OCI-LY7 (cell line): ENCODE results near the gene GALNT10. TPM values are rescaled to one million over a fixed set of nuclear protein-coding genes. Genes with fewer than 3 reads are reported as not detected.

Source experiments
- BruUV-seq: library from RNA; stranded (reverse); fragments of 400-500 nt; replicated peaks from 2 replicates; lab custom pipeline; 2021; lab: Mats Ljungman, UMichigan
- CTCF ChIA-PET: fragments of 300-600 bp; sonication (Branson Sonifier 250); formaldehyde crosslinking; loops from one replicate; lab custom pipeline; 2022; ENCODE audit warnings: antibody characterized with exemption; ENCODE audit not compliant: unreplicated experiment; lab: Charles Lee
- POLR2A ChIA-PET: fragments of 300-600 bp; sonication (Branson Sonifier 250); formaldehyde crosslinking; loops from one replicate; lab custom pipeline; 2022; ENCODE audit warnings: antibody characterized with exemption; lab: Charles Lee
- DNase-seq: peaks from one replicate; pipeline ENCODE4 v3.0.0-alpha.2; 2015; ENCODE audit warnings: low spot score
- H2AFZ ChIP-seq: fragments of 200-600 bp; sonication (generic), shearing (Covaris generic); 2 replicates; pipeline ENCODE4 v1.6.1; 2014; ENCODE audit warnings: mild to moderate bottlenecking, antibody characterized with exemption, low read length, moderate library complexity
- H3K27ac ChIP-seq: fragments of 200-600 bp; sonication (generic); 2 replicates; pipeline ENCODE4 v1.5.1; 2014; ENCODE audit warnings: mixed run types, low read depth, mild to moderate bottlenecking, moderate library complexity, low read length, inconsistent platforms; ENCODE audit not compliant: poor library complexity, severe bottlenecking
- H3K36me3 ChIP-seq: fragments of 200-600 bp; sonication (generic); 2 replicates; pipeline ENCODE4 v1.6.1; 2014; ENCODE audit warnings: mild to moderate bottlenecking, antibody characterized with exemption, low read length, moderate library complexity, mixed read lengths; ENCODE audit not compliant: insufficient read depth
- H3K4me1 ChIP-seq: fragments of 200-600 bp; sonication (generic); 2 replicates; pipeline ENCODE4 v1.5.1; 2014; ENCODE audit warnings: mild to moderate bottlenecking, low read length; ENCODE audit not compliant: insufficient read depth, poor library complexity, severe bottlenecking
- H3K4me2 ChIP-seq: fragments of 200-600 bp; sonication (generic); 2 replicates; pipeline ENCODE4 v1.6.1; 2014; ENCODE audit warnings: mild to moderate bottlenecking, low read length
- H3K4me3 ChIP-seq: fragments of 200-600 bp; sonication (generic); 2 replicates; pipeline ENCODE4 v1.5.1; 2014; ENCODE audit warnings: mild to moderate bottlenecking, low read depth, low read length; ENCODE audit not compliant: poor library complexity, severe bottlenecking
- H3K79me2 ChIP-seq: fragments of 200-600 bp; sonication (generic); 2 replicates; pipeline ENCODE4 v1.6.1; 2016; ENCODE audit warnings: low read depth, mild to moderate bottlenecking, low read length, moderate library complexity, mixed read lengths; ENCODE audit not compliant: insufficient read depth
- H3K9me2 ChIP-seq: fragments of 200-600 bp; sonication (generic); 2 replicates; pipeline ENCODE4 v1.6.1; 2016; ENCODE audit warnings: mild to moderate bottlenecking, low read length, mixed read lengths; ENCODE audit not compliant: insufficient read depth
- H3K9me3 ChIP-seq: fragments of 200-600 bp; sonication (generic); 2 replicates; pipeline ENCODE4 v1.6.1; 2014; ENCODE audit warnings: mild to moderate bottlenecking, mixed run types, low read length, mixed read lengths
- H4K20me1 ChIP-seq: fragments of 200-600 bp; sonication (generic); 2 replicates; pipeline ENCODE4 v1.6.1; 2014; ENCODE audit warnings: mild to moderate bottlenecking, antibody characterized with exemption, low read length, moderate library complexity, mixed read lengths; ENCODE audit not compliant: insufficient read depth
- CTCF ChIP-seq: fragments of 200-600 bp; sonication (generic); conservative IDR thresholded peaks from 2 replicates; pipeline ENCODE4 v1.5.1; 2014; ENCODE audit warnings: mild to moderate bottlenecking, antibody characterized with exemption, low read length, moderate library complexity, mixed read lengths
- EZH2phosphoT487 ChIP-seq: fragments of 200-600 bp; sonication (generic); IDR thresholded peaks from 2 replicates; pipeline ENCODE4 v1.6.1; 2018; ENCODE audit warnings: low read depth, borderline replicate concordance, mild to moderate bottlenecking, mixed run types, antibody characterized with exemption, low read length, moderate library complexity, mixed read lengths
- intact Hi-C: fragments of 100-400 bp; cut with micrococcal nuclease; formaldehyde crosslinking; loops from one replicate; pipeline ENCODE4 v1.10.0; 2022; ENCODE audit not compliant: unreplicated experiment
- total RNA-seq, 2 experiments: library from RNA; depleted of rRNA in 1 of 2; stranded (reverse); fragments of >200 nt in 1 of 2; shearing (Covaris generic) in 1 of 2; gene quantifications; 2 replicates each; pipeline ENCODE4 v1.2.3, GENCODE V29; 2014 to 2022

GALNT10 gene
- total RNA-seq, 2 experiments from 2014 or later: 7.3 to 20.6 TPM

- BruUV-seq: no TSS peak
- H3K9me2 ChIP-seq: no peaks in the 10 kb centered on the region
- CTCF ChIA-PET: no interaction called here
- H3K27ac ChIP-seq: no peak overlapping the region
- no peaks in the 10 kb centered on the region for H4K20me1 ChIP-seq
- no peak for DNase-seq
- H3K79me2 ChIP-seq: no peaks in the 10 kb centered on the region
- H3K4me1 ChIP-seq: no peaks in the 10 kb centered on the region
- intact Hi-C loops: no loop called here
- H3K36me3 ChIP-seq: no peaks in the 10 kb centered on the region
- H3K4me3 ChIP-seq: no peak overlapping the region
- no peak overlapping the region for H3K4me2 ChIP-seq
- POLR2A ChIA-PET: interaction anchor here (1.2 kb wide), 1 partner anchor 9 kb away, joined by 6 read pairs; no protein-coding TSS in a partner anchor
- TF ChIP-seq CTCF: no peak
- no peak for TF ChIP-seq EZH2phosphoT487
- H3K9me3 ChIP-seq: no peaks in the 10 kb centered on the region
- H2AFZ ChIP-seq: no peak overlapping the region
These were observed 172.9 kb downstream of the GALNT10 start for GRCh38 chr5:154363411-154363810.

- intact Hi-C loops: no loop called here
- no TSS peak for BruUV-seq
- DNase-seq: no peak
- Histone ChIP-seq H3K9me3 (no peaks in the 10 kb centered on the region), H3K27ac (no peak overlapping the region), H3K4me3 (no peak overlapping the region), H3K4me1 (no peaks in the 10 kb centered on the region), H3K36me3 (no peaks in the 10 kb centered on the region), H2AFZ (no peak overlapping the region), H3K9me2 (no peaks in the 10 kb centered on the region), H4K20me1 (no peaks in the 10 kb centered on the region), H3K79me2 (no peaks in the 10 kb centered on the region), H3K4me2 (no peak overlapping the region)
- ChIA-PET CTCF (no interaction called here), POLR2A (no interaction called here)
- TF ChIP-seq EZH2phosphoT487 (no peak), CTCF (no peak)
These were observed 174.2 kb downstream of the GALNT10 start for GRCh38 chr5:154364771-154365170.

GRCh38 chr5:154365823-154366222, 175.3 kb downstream of the GALNT10 start:
- no peak overlapping the region for H3K27ac ChIP-seq

More at GRCh38 chr5:154365823-154366222, 175.3 kb downstream of the GALNT10 start:
- no peaks in the 10 kb centered on the region for H3K79me2 ChIP-seq
- H2AFZ ChIP-seq: no peak overlapping the region
- BruUV-seq: no TSS peak
- no peak for DNase-seq
- no peaks in the 10 kb centered on the region for H4K20me1 ChIP-seq
- TF ChIP-seq CTCF (no peak), EZH2phosphoT487 (no peak)
- POLR2A ChIA-PET: no interaction called here
- H3K36me3 ChIP-seq: no peaks in the 10 kb centered on the region
- no peak overlapping the region for H3K4me3 ChIP-seq
- CTCF ChIA-PET: no interaction called here
- intact Hi-C loops: no loop called here
- no peaks in the 10 kb centered on the region for H3K4me1 ChIP-seq
- H3K9me3 ChIP-seq: no peaks in the 10 kb centered on the region
- no peak overlapping the region for H3K4me2 ChIP-seq
- no peaks in the 10 kb centered on the region for H3K9me2 ChIP-seq
